ENCODE data around the gene ZBED4. TPM values are rescaled to one million over a fixed set of nuclear protein-coding genes. Genes with fewer than 3 reads are reported as not detected.

Gene ZBED4
- total and polyA plus RNA-seq, 11 donors: 2.2 to 8.6 (median 4.9) TPM

DNA sequence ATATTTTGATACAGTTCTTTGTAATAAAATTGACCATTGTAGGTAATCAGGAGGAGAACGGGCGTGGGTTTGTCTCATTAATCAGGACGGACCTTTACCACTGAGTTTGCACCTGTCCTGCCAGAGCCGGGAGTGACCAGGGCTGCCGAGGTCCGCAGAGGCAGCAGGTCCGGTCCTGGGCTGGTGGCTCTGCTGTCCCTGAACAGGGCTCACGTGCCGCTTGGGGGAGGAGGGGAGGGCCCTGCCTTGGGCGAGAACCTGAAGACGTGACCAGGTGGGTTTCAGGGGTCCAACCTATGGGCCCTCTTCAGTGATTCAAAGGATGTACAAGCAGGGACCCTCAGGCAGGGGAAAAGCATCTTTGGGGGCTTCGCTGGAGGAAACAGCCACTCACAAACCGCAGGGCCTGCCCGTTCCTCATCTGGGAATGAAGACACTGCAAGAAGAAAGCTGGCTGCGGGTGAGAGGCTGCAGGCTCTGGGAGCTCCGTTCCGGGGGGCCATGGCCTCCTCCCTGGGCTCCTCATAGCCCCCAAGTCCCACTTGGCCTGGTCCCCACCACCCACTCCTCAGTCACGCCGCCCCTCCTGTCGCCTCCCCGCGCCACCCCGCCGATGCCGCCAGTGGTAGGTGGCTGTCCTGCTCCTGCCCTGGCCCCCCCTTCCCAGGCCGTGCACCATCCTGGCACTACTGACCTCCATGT lies 74.0 kb downstream of the ZBED4 start:
- Histone ChIP-seq H3K9me3 (no peaks in the 10 kb centered on the region), H3K36me3 (peaks cover 0 to 25% (median 14%) of the 10 kb centered on the region in 9 donors), H3K4me3 (no peak overlapping the region), H3K27me3 (peaks cover 0 to 9% (median 5%) of the 10 kb centered on the region in 9 donors), H3K27ac (no peak overlapping the region), H3K4me1 (peaks cover 0 to 35% (median 18%) of the 10 kb centered on the region in 12 donors)
- DNase-seq (no peak), ATAC-seq (no peak)
- 88 to 96% (median 93%) methylated on average over 26 of the region's 26 CpGs for WGBS, 4 donors
- no peak for TF ChIP-seq POLR2A (IDR thresholded peaks at IDR 0.05)
- TF ChIP-seq, protein P1, sequence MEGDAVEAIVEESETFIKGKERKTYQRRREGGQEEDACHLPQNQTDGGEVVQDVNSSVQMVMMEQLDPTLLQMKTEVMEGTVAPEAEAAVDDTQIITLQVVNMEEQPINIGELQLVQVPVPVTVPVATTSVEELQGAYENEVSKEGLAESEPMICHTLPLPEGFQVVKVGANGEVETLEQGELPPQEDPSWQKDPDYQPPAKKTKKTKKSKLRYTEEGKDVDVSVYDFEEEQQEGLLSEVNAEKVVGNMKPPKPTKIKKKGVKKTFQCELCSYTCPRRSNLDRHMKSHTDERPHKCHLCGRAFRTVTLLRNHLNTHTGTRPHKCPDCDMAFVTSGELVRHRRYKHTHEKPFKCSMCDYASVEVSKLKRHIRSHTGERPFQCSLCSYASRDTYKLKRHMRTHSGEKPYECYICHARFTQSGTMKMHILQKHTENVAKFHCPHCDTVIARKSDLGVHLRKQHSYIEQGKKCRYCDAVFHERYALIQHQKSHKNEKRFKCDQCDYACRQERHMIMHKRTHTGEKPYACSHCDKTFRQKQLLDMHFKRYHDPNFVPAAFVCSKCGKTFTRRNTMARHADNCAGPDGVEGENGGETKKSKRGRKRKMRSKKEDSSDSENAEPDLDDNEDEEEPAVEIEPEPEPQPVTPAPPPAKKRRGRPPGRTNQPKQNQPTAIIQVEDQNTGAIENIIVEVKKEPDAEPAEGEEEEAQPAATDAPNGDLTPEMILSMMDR (IDR thresholded peaks at IDR 0.05): no peak
- intact Hi-C loops (cut with DNase I): loop anchor here in 7 of 10 donors (1.0 to 10.0 kb wide), 7 partner anchors 65 to 257 kb away; partner anchors contain the start of gene TRABD (in 1 of the 7)

DNA sequence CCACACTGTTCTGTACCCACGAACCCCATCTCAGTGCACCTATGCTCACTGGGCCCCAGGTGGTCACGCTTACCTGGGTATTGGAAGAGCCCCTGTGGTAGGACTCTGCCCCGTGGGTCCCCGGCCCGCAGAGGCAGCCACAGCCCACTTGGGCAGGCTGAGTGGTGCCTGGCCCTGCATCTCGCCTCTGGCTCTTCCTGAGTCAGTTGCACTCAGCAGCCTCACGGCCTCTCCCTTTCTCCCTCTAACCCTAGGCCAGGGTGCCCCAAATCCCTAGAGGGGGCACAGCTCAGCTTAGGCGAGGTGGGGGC lies 74.5 kb downstream of the ZBED4 start:
- H3K27me3 ChIP-seq: peaks cover 0 to 9% (median 5%) of the 10 kb centered on the region in 9 donors
- ATAC-seq (no peak), DNase-seq (no peak)
- peaks cover 0 to 41% (median 23%) of the 10 kb centered on the region in 12 donors for H3K4me1 ChIP-seq
- 86 to 94% (median 92%) methylated on average over 4 to 8 of the region's 8 CpGs for WGBS, 4 donors
- intact Hi-C loops (cut with DNase I): loop anchor here in 7 of 10 donors (1.0 to 10.0 kb wide), 7 partner anchors 65 to 257 kb away; partner anchors contain the start of gene TRABD (in 1 of the 7)
- no peaks in the 10 kb centered on the region for H3K9me3 ChIP-seq
- no peak overlapping the region for H3K27ac ChIP-seq
- TF ChIP-seq, protein P1 (IDR thresholded peaks at IDR 0.05): no peak
- no peak for TF ChIP-seq POLR2A (IDR thresholded peaks at IDR 0.05)
- peaks cover 0 to 24% (median 14%) of the 10 kb centered on the region in 9 donors for H3K36me3 ChIP-seq
- no peak overlapping the region for H3K4me3 ChIP-seq

DNA sequence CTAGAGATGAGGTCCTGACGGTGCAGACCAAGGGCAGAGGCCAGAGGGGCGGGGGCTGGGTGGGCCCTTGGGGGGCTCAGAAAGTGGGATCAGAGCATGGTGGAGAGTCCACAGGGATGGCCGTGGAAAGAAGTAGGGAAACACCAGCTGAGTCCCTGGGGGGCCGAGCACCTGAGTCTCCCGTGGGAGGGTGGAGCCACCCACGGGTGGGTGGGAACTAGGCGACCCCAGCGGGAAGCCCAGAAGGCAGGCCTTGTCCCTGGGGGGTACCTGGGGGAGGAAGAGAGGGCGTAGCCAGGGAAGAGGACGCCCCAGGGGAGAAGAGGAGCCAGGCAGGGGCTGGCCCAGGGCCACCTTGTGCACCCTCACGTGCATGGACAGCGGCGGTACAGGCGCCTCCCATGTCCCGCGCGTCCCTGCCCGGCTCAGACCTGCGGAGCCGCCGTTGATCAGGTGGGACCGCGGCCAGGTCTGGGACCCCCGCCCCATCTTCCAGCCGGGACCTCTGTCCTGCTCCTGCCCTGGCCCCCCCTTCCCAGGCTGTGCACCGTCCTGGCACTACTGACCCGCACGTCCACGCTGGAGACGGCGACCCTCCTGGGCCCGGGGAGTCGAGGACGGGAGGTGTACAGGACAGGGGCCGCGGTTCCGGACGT lies 75.0 kb downstream of the ZBED4 start:
- Histone ChIP-seq H3K4me3 (no peak overlapping the region), H3K9me3 (no peaks in the 10 kb centered on the region), H3K36me3 (peaks cover 0 to 21% (median 13%) of the 10 kb centered on the region in 9 donors), H3K4me1 (peaks cover 0 to 46% (median 28%) of the 10 kb centered on the region in 12 donors), H3K27ac (no peak overlapping the region), H3K27me3 (peaks cover 0 to 9% (median 5%) of the 10 kb centered on the region in 9 donors)
- no peak for DNase-seq
- intact Hi-C loops (cut with DNase I): loop anchor here in 8 of 10 donors (1.0 to 10.0 kb wide), 8 partner anchors 64 to 256 kb away; partner anchors contain the start of gene TRABD (in 1 of the 8)
- ATAC-seq: no peak
- no peak for TF ChIP-seq POLR2A (IDR thresholded peaks at IDR 0.05)
- TF ChIP-seq, protein P1 (IDR thresholded peaks at IDR 0.05): no peak
- 36 to 50% (median 49%) methylated on average over 18 to 38 of the region's 38 CpGs for WGBS, 4 donors
